Lung (tissue), 12 donors: ENCODE measurements around the gene ROBO3. TPM values are rescaled to one million over a fixed set of nuclear protein-coding genes. Genes with fewer than 3 reads are reported as not detected.

ENCODE experiments used
- ATAC-seq: fragments of 200-7000 bp; cut with Tn5 transposase; one replicate; pipeline ENCODE4 v1.9.1; 2020; ENCODE audit warnings: moderate number of reproducible peaks; ENCODE audit not compliant: insufficient read depth, low FRiP score
- DNase-seq, 3 donors: peaks; one replicate each; pipeline ENCODE4 v3.0.0-alpha.2; 2013 to 2017
- H3K27ac ChIP-seq, 2 donors: one replicate each; pipeline ENCODE4 v1.5.1; 2013; ENCODE audit warnings: mild to moderate bottlenecking in 2 of 2, moderate library complexity in 2 of 2, control low read depth in 1 of 2, inconsistent platforms in 1 of 2, low read depth in 1 of 2, low read length in 1 of 2
- H3K27me3 ChIP-seq, 3 donors: one replicate each; pipeline ENCODE4 v1.5.1; 2013; ENCODE audit warnings: low read length in 2 of 3; ENCODE audit not compliant: control insufficient read depth in 3 of 3, insufficient read depth in 3 of 3
- H3K36me3 ChIP-seq, 4 donors: one replicate each; pipeline ENCODE4 v1.5.1; 2013; ENCODE audit warnings: low read length in 4 of 4, mild to moderate bottlenecking in 1 of 4, moderate library complexity in 1 of 4; ENCODE audit not compliant: control insufficient read depth in 4 of 4, insufficient read depth in 4 of 4
- H3K4me1 ChIP-seq, 5 donors: one replicate each; pipeline ENCODE4 v1.5.1; 2013; ENCODE audit warnings: low read length in 5 of 5, mild to moderate bottlenecking in 2 of 5, moderate library complexity in 1 of 5; ENCODE audit not compliant: control insufficient read depth in 5 of 5, insufficient read depth in 5 of 5
- H3K4me3 ChIP-seq: one replicate; pipeline ENCODE4 v1.5.1; 2013; ENCODE audit warnings: mild to moderate bottlenecking, control low read depth, moderate library complexity
- H3K9ac ChIP-seq, 2 donors: one replicate each; pipeline ENCODE4 v1.5.1; 2013; ENCODE audit warnings: low read length in 2 of 2, control low read depth in 1 of 2; ENCODE audit not compliant: insufficient read depth in 1 of 2
- H3K9me3 ChIP-seq, 4 donors: one replicate each; pipeline ENCODE4 v1.5.1; 2013; ENCODE audit warnings: low read length in 3 of 4, mild to moderate bottlenecking in 1 of 4, moderate library complexity in 1 of 4; ENCODE audit not compliant: control insufficient read depth in 4 of 4, insufficient read depth in 3 of 4
- CTCF ChIP-seq: IDR thresholded peaks from 2 replicates; pipeline ENCODE4 v1.5.1; 2012; ENCODE audit warnings: mild to moderate bottlenecking; ENCODE audit errors: control extremely low read depth, extremely low read depth
- WGBS, 2 donors: extraction: QIAGEN DNeasy Blood & Tissue Kit; methylation state at CpG; one replicate each; pipeline ENCODE4 v1.1.7; 2013; 5-methylcytosine and 5-hydroxymethylcytosine counted together
- polyA plus RNA-seq, 2 donors: library from polyadenylated mRNA; stranded (reverse); fragments of 200-250 nt; gene quantifications; one replicate each; pipeline ENCODE4 v1.2.1, GENCODE V29; 2013
- total RNA-seq, 2 donors: library from RNA; depleted of rRNA in 1 of 2; stranded (reverse); fragments of >200 nt in 1 of 2; gene quantifications; one replicate each; pipeline ENCODE4 v1.2.1, GENCODE V29; 2014 to 2021
- donor health status: control.
- donor health status: control.
- donor health status: Bipolar disorder and iron deficiency.
- donor health status: healthy.
- donor health status: DM: yes; HTN: yes; CAD: no.

ROBO3 gene
- total and polyA plus RNA-seq, 4 donors: 9.3 to 16.8 (median 15.1) TPM

GRCh38 chr11:124873951-124874350 is 8.7 kb downstream of the ROBO3 start:
- H3K27me3 ChIP-seq: peaks cover 0 to 52% (median 36%) of the 10 kb centered on the region in 3 donors
- WGBS, 2 donors: 89% methylated on average over 8 of the region's 8 CpGs

GRCh38 chr11:124874571-124875255 is 9.5 kb downstream of the ROBO3 start:
- Histone ChIP-seq H3K9ac (no peak overlapping the region), H3K27ac (no peak overlapping the region), H3K36me3 (no peaks in the 10 kb centered on the region), H3K4me3 (no peak overlapping the region), H3K27me3 (peaks cover 0 to 45% (median 29%) of the 10 kb centered on the region in 3 donors), H3K9me3 (no peaks in the 10 kb centered on the region), H3K4me1 (peaks cover 0 to 19% (median 3%) of the 10 kb centered on the region in 5 donors)
- 94 to 98% methylated on average over 7 of the region's 7 CpGs for WGBS, 2 donors
- DNase-seq: no peak
- ATAC-seq: no peak
- no peak for TF ChIP-seq CTCF

More at GRCh38 chr11:124873951-124874350, 8.7 kb downstream of the ROBO3 start:
- Histone ChIP-seq H3K9me3 (peaks cover 0 to 2% (median 0%) of the 10 kb centered on the region in 4 donors), H3K36me3 (no peaks in the 10 kb centered on the region), H3K4me1 (peaks cover 0 to 19% (median 5%) of the 10 kb centered on the region in 5 donors), H3K4me3 (no peak overlapping the region), H3K9ac (no peak overlapping the region), H3K27ac (no peak overlapping the region)
- DNase-seq (no peak), ATAC-seq (no peak)
- TF ChIP-seq CTCF: no peak

GRCh38 chr11:124875401-124875800 is 10.2 kb downstream of the ROBO3 start:
- no peak for ATAC-seq

More at GRCh38 chr11:124875401-124875800, 10.2 kb downstream of the ROBO3 start:
- Histone ChIP-seq H3K9ac (no peak overlapping the region), H3K27me3 (peaks cover 0 to 38% (median 22%) of the 10 kb centered on the region in 3 donors), H3K4me3 (no peak overlapping the region), H3K9me3 (no peaks in the 10 kb centered on the region), H3K36me3 (no peaks in the 10 kb centered on the region), H3K27ac (no peak overlapping the region), H3K4me1 (peaks cover 0 to 19% (median 3%) of the 10 kb centered on the region in 5 donors)
- TF ChIP-seq CTCF: no peak
- 61 to 65% methylated on average over 3 of the region's 3 CpGs for WGBS, 2 donors
- no peak for DNase-seq
